Keratinocyte (primary cell): ENCODE measurements around the gene PMF1.

ENCODE experiments used
- CTCF ChIP-seq, 3 experiments: IDR thresholded peaks in 1 of 3; conservative IDR thresholded peaks in 1 of 3; optimal IDR thresholded peaks in 1 of 3; 2 replicates in 2 of 3; 3 replicates in 1 of 3; pipeline versions ENCODE3 to v1.5.1; 2011; ENCODE audit warnings: low read length in 3 of 3, mild to moderate bottlenecking in 3 of 3, moderate library complexity in 2 of 3, control low read depth in 1 of 3, inconsistent platforms in 1 of 3; ENCODE audit not compliant: insufficient read depth in 2 of 3; ENCODE audit errors: extremely low read depth in 1 of 3
- EZH2 ChIP-seq: IDR thresholded peaks from one replicate; pipeline ENCODE4 v1.6.1; 2012; ENCODE audit warnings: inconsistent platforms, mild to moderate bottlenecking, low read length, moderate library complexity

DNA sequence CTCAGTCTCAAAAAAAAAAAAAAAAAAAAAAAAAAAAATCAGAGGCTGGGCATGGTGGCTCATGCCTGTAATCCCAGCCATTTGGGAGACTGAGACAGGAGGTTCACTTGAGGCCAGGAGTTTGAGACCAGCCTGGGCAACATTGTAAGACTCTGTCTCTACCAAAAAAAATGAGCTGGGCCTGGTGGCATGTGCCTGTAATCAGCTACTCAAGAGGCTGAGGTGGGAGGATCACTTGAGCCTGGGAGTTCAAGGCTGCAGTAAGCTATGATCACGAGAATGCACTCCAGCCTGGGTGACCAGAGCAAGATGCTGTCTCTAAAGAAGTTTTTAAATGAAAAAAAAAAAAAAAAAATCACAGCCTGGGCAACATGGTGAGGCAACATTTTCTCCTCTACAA, 49.1 kb upstream of the PMF1 start:
- no peak for TF ChIP-seq CTCF (optimal IDR thresholded peaks at IDR 0.05 in 1 of 3, IDR thresholded peaks at IDR 0.05 in 1 of 3, conservative IDR thresholded peaks at IDR 0.05 in 1 of 3; ENCODE audit: extremely low read depth in 1 of 3, insufficient read depth in 2 of 3, low read length in 3 of 3)
- TF ChIP-seq EZH2 = no peak
